ENCODE measurements around the gene GALC.

DNA sequence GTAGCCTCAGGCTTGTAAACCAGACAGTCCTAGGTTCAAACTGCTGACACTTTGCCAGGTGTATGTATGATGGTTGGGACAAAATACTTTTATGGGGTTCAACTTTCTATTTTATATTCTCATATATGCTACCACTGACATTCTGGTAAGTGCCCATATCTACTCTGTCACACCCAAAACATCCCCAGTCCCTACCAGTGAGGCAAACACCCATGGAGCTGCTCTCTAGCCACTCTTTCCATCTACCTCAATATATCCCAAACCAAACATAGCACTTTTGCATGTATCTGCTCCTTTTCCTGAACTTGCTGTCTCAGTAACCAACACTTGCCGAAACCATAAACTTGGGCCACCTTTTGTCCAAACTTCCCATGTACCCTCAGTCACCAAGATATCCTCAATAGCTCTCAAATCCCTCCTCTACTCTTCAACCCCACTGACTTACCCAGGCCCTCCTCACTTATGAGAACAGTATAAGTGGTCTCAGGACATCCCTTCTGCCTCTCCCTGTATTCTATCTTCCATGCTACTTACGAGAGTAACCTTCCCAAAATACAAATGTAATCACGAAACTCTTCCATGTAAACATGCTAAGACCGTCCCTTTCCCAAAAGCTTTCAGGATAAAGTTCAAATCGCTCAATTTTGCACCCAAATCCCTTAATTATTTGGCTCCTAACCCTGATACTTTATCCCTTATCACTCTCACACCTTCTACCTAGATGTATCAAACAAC lies 3.6 kb downstream of the GALC start:
- TF ChIP-seq, protein P1, sequence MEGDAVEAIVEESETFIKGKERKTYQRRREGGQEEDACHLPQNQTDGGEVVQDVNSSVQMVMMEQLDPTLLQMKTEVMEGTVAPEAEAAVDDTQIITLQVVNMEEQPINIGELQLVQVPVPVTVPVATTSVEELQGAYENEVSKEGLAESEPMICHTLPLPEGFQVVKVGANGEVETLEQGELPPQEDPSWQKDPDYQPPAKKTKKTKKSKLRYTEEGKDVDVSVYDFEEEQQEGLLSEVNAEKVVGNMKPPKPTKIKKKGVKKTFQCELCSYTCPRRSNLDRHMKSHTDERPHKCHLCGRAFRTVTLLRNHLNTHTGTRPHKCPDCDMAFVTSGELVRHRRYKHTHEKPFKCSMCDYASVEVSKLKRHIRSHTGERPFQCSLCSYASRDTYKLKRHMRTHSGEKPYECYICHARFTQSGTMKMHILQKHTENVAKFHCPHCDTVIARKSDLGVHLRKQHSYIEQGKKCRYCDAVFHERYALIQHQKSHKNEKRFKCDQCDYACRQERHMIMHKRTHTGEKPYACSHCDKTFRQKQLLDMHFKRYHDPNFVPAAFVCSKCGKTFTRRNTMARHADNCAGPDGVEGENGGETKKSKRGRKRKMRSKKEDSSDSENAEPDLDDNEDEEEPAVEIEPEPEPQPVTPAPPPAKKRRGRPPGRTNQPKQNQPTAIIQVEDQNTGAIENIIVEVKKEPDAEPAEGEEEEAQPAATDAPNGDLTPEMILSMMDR (IDR thresholded peaks at IDR 0.05; ENCODE audit: low read depth, low read length), result no peak
- TF ChIP-seq EZH2phosphoT487 (IDR thresholded peaks at IDR 0.05; ENCODE audit: low read depth), result no peak

Measured in OCI-LY3 (cell line).